BJ (cell line): ENCODE measurements around the gene LRRC8B. TPM values are rescaled to one million over a fixed set of nuclear protein-coding genes. Genes with fewer than 3 reads are reported as not detected.

ENCODE experiments used
- CTCF ChIA-PET: fragments of 350-600 bp; formaldehyde crosslinking; extraction: SDS; loops from one replicate; lab custom pipeline; 2021; ENCODE audit warnings: antibody characterized with exemption, inconsistent platforms; lab: Yijun Ruan, JAX
- POLR2A ChIA-PET: fragments of 300-600 bp; sonication (Branson Sonifier 250); formaldehyde crosslinking; extraction: SDS; loops from one replicate; lab custom pipeline; 2021; ENCODE audit warnings: antibody characterized with exemption; lab: Charles Lee
- DNase-seq: peaks from one replicate; pipeline ENCODE4 v3.0.0-alpha.2; 2011; ENCODE audit warnings: low read depth
- H3K27me3 ChIP-seq: 2 replicates; pipeline ENCODE4 v1.6.0; 2011; ENCODE audit warnings: low read length; ENCODE audit not compliant: control insufficient read depth, insufficient read depth
- H3K36me3 ChIP-seq: 2 replicates; pipeline ENCODE4 v1.5.1; 2011; ENCODE audit warnings: low read length; ENCODE audit not compliant: control insufficient read depth, insufficient read depth
- H3K4me3 ChIP-seq: 2 replicates; pipeline ENCODE4 v1.5.1; 2011; ENCODE audit warnings: low read depth, mild to moderate bottlenecking, control low read depth, low read length
- polyA plus RNA-seq: library from polyadenylated mRNA; depleted of rRNA; stranded (reverse); fragments of >200 nt; gene quantifications from 2 replicates; pipeline ENCODE4 v1.2.3, GENCODE V29; 2011; rRNA removed
- TF ChIP-seq, protein P1 (sequence below): IDR thresholded peaks from 2 replicates; pipeline ENCODE4 v1.5.1; 2011; ENCODE audit warnings: low read depth, mild to moderate bottlenecking, control low read depth, inconsistent platforms, low read length, moderate library complexity; ENCODE audit not compliant: insufficient read depth

Gene LRRC8B
- polyA plus RNA-seq, 1 experiment, result 0.22 TPM

DNA sequence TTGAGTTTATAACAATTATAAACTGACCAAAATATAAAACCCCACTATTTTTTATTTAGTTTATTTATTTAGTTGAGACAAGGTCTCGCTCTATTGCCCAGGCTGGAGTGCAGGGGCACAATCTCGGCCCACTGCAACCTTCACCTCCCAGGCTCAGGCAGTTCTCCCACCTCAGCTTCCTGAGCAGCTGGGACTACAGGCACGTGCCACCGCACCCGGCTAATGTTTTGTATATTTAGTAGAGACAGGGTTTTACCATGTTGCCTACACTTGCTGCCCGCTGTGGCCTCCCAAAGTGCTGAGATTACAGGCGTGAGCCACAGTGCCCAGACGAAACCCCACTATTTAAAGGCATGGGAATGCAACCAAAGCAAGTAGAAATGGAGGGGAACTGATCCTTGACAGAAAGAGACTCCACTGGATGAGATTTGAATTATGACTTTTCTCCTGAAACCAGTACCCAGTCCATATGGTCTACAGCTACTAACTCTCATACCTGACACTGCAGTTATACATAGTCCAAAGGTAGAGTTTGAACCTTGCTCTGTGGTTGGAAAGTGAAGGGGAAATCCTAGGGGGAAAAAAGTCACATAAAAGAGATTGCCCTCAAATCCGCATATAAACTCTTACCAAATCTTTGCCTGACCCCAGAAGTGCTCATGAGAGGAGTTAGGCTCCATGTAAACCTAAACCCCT is 119.6 kb downstream of the LRRC8B start:
- no peaks in the 10 kb centered on the region for H3K27me3 ChIP-seq
- H3K36me3 ChIP-seq, result no peaks in the 10 kb centered on the region
- ChIA-PET POLR2A (no interaction called here), CTCF (no interaction called here)
- no peak for DNase-seq
- TF ChIP-seq, protein P1, sequence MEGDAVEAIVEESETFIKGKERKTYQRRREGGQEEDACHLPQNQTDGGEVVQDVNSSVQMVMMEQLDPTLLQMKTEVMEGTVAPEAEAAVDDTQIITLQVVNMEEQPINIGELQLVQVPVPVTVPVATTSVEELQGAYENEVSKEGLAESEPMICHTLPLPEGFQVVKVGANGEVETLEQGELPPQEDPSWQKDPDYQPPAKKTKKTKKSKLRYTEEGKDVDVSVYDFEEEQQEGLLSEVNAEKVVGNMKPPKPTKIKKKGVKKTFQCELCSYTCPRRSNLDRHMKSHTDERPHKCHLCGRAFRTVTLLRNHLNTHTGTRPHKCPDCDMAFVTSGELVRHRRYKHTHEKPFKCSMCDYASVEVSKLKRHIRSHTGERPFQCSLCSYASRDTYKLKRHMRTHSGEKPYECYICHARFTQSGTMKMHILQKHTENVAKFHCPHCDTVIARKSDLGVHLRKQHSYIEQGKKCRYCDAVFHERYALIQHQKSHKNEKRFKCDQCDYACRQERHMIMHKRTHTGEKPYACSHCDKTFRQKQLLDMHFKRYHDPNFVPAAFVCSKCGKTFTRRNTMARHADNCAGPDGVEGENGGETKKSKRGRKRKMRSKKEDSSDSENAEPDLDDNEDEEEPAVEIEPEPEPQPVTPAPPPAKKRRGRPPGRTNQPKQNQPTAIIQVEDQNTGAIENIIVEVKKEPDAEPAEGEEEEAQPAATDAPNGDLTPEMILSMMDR, result no peak
- no peak overlapping the region for H3K4me3 ChIP-seq

DNA sequence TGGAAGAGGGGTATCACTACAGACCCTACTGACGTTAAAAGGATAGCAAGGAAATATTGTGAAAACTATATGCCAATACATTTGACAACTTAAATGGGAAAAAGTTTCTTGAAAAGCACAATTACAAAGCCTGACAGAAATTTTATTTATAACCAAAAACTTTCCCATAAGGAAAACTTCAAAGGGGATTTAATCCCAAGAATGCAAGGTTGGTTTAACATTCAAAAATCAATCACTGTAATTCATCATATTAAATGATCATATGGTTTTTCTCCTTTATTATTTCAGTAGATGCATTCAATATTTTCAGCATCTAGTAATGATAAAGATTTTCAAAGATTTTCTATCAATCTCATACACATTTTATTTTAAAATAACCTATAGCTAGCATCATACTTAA is 121.6 kb downstream of the LRRC8B start:
- CTCF ChIA-PET, result interaction anchor here (0.7 to 1.6 kb wide), 2 partner anchors 42 to 117 kb away, joined by 3 to 5 read pairs; no protein-coding TSS in a partner anchor
- no peak overlapping the region for H3K4me3 ChIP-seq

More for the DNA sequence above, 121.6 kb downstream of the LRRC8B start:
- TF ChIP-seq, protein P1, result no peak
- POLR2A ChIA-PET, result no interaction called here
- DNase-seq, result no peak
- H3K36me3 ChIP-seq, result no peaks in the 10 kb centered on the region
- no peaks in the 10 kb centered on the region for H3K27me3 ChIP-seq

Other genes with a start within 250 kb of the LRRC8B start
- gene GBP6, start 160.8 kb upstream of the LRRC8B start, polyA plus RNA-seq, result not detected in 2 replicates
- gene LRRC8C, start 108.3 kb downstream of the LRRC8B start, polyA plus RNA-seq, result 3.6 and 5.7 TPM in 2 replicates